Measurements from ENCODE around the gene RGS2.
A peak's percentile ranks its signal among the peaks of the same experiment; 100 is the strongest.

The RGS2 gene

GRCh38 chr1:192826791-192827546, 18.1 kb downstream of the RGS2 start:
- Histone ChIP-seq H3K4me3 (ENCODE audit: low read depth, low read length) (no peak overlapping the region), H3K27ac (ENCODE audit: low read depth, low read length) (no peak overlapping the region), H3K4me2 (ENCODE audit: low read length) (no peak overlapping the region), H2BK12ac (ENCODE audit: low read length) (no peak overlapping the region), H3K18ac (ENCODE audit: low read length) (no peak overlapping the region), H3K36me3 (ENCODE audit: control insufficient read depth in 1 of 2, insufficient read depth in 2 of 2, low read length in 2 of 2) (no peaks in the 10 kb centered on the region), H3K14ac (ENCODE audit: low read length) (no peak overlapping the region), H4K91ac (ENCODE audit: low read depth, low read length) (no peak overlapping the region), H2BK120ac (ENCODE audit: insufficient read depth, low read length, poor library complexity) (no peak overlapping the region), H4K12ac (ENCODE audit: low read depth, low read length) (no peak overlapping the region), H4K8ac (ENCODE audit: low read depth, low read length) (no peak overlapping the region), H2BK5ac (ENCODE audit: low read depth, low read length, poor library complexity) (no peak overlapping the region), H3K79me1 (ENCODE audit: low read length) (no peaks in the 10 kb centered on the region), H3K79me2 (ENCODE audit: control insufficient read depth, insufficient read depth, low read length, poor library complexity) (no peaks in the 10 kb centered on the region), H2AK5ac (ENCODE audit: low read length) (no peak overlapping the region), H3K23ac (ENCODE audit: low read length) (no peak overlapping the region), H3K27me3 (ENCODE audit: insufficient read depth, low read length) (no peaks in the 10 kb centered on the region), H3K9ac (ENCODE audit: low read length) (no peak overlapping the region), H3K9me3 (ENCODE audit: insufficient read depth, low read depth, low read length) (no peaks in the 10 kb centered on the region), H3K4me1 (ENCODE audit: control insufficient read depth in 1 of 2, insufficient read depth in 2 of 2, low read length in 2 of 2) (no peaks in the 10 kb centered on the region), H3K4ac (ENCODE audit: low read depth, low read length) (no peak overlapping the region), H2AFZ (ENCODE audit: insufficient read depth, low read length, poor library complexity) (no peak overlapping the region)
- peak; percentile 86 to 92 for DNase-seq
- WGBS (ENCODE audit: extremely low coverage, insufficient coverage, insufficient read length) = no CpG with 5 or more reads among the region's 4 CpGs

GRCh38 chr1:192830595-192831246, 21.9 kb downstream of the RGS2 start:
- Histone ChIP-seq H2BK5ac (ENCODE audit: low read depth, low read length, poor library complexity) (no peak overlapping the region), H4K12ac (ENCODE audit: low read depth, low read length) (no peak overlapping the region), H4K8ac (ENCODE audit: low read depth, low read length) (no peak overlapping the region), H3K23ac (ENCODE audit: low read length) (no peak overlapping the region), H3K9me3 (ENCODE audit: insufficient read depth, low read depth, low read length) (no peaks in the 10 kb centered on the region), H2AK5ac (ENCODE audit: low read length) (no peak overlapping the region), H3K18ac (ENCODE audit: low read length) (no peak overlapping the region), H3K9ac (ENCODE audit: low read length) (no peak overlapping the region), H3K14ac (ENCODE audit: low read length) (no peak overlapping the region), H2BK120ac (ENCODE audit: insufficient read depth, low read length, poor library complexity) (no peak overlapping the region), H4K91ac (ENCODE audit: low read depth, low read length) (no peak overlapping the region), H3K4me1 (ENCODE audit: control insufficient read depth in 1 of 2, insufficient read depth in 2 of 2, low read length in 2 of 2) (no peaks in the 10 kb centered on the region), H3K36me3 (ENCODE audit: control insufficient read depth in 1 of 2, insufficient read depth in 2 of 2, low read length in 2 of 2) (no peaks in the 10 kb centered on the region), H3K79me1 (ENCODE audit: low read length) (no peaks in the 10 kb centered on the region), H3K4me2 (ENCODE audit: low read length) (no peak overlapping the region), H3K79me2 (ENCODE audit: control insufficient read depth, insufficient read depth, low read length, poor library complexity) (no peaks in the 10 kb centered on the region), H3K4me3 (ENCODE audit: low read depth, low read length) (no peak overlapping the region), H3K27ac (ENCODE audit: low read depth, low read length) (no peak overlapping the region), H2BK12ac (ENCODE audit: low read length) (no peak overlapping the region), H3K27me3 (ENCODE audit: insufficient read depth, low read length) (no peaks in the 10 kb centered on the region), H2AFZ (ENCODE audit: insufficient read depth, low read length, poor library complexity) (no peak overlapping the region), H3K4ac (ENCODE audit: low read depth, low read length) (no peak overlapping the region)
- DNase-seq = no peak
- WGBS (ENCODE audit: extremely low coverage, insufficient coverage, insufficient read length) = no CpG with 5 or more reads among the region's 6 CpGs

- no peak overlapping the region for H3K18ac ChIP-seq (ENCODE audit: low read length)
- no peaks in the 10 kb centered on the region for H3K79me2 ChIP-seq (ENCODE audit: control insufficient read depth, insufficient read depth, low read length, poor library complexity)
- no peak overlapping the region for H2AK5ac ChIP-seq (ENCODE audit: low read length)
- H3K79me1 ChIP-seq (ENCODE audit: low read length) = no peaks in the 10 kb centered on the region
- H2BK120ac ChIP-seq (ENCODE audit: insufficient read depth, low read length, poor library complexity) = no peak overlapping the region
- H4K91ac ChIP-seq (ENCODE audit: low read depth, low read length) = no peak overlapping the region
- H3K4ac ChIP-seq (ENCODE audit: low read depth, low read length) = no peak overlapping the region
- H3K9ac ChIP-seq (ENCODE audit: low read length) = no peak overlapping the region
- H2BK12ac ChIP-seq (ENCODE audit: low read length) = no peak overlapping the region
- H4K8ac ChIP-seq (ENCODE audit: low read depth, low read length) = no peak overlapping the region
- no peak overlapping the region for H3K14ac ChIP-seq (ENCODE audit: low read length)
- H3K4me3 ChIP-seq (ENCODE audit: low read depth, low read length) = no peak overlapping the region
- H3K27me3 ChIP-seq (ENCODE audit: insufficient read depth, low read length) = no peaks in the 10 kb centered on the region
- H4K12ac ChIP-seq (ENCODE audit: low read depth, low read length) = no peak overlapping the region
- no peak overlapping the region for H2AFZ ChIP-seq (ENCODE audit: insufficient read depth, low read length, poor library complexity)
- no peak overlapping the region for H2BK5ac ChIP-seq (ENCODE audit: low read depth, low read length, poor library complexity)
- no peak overlapping the region for H3K23ac ChIP-seq (ENCODE audit: low read length)
- H3K27ac ChIP-seq (ENCODE audit: low read depth, low read length) = no peak overlapping the region
- DNase-seq = peak in 1 of 2 donors; percentile 53
- no peak overlapping the region for H3K4me2 ChIP-seq (ENCODE audit: low read length)
- H3K9me3 ChIP-seq (ENCODE audit: insufficient read depth, low read depth, low read length) = no peaks in the 10 kb centered on the region
- no peaks in the 10 kb centered on the region for H3K4me1 ChIP-seq (ENCODE audit: control insufficient read depth in 1 of 2, insufficient read depth in 2 of 2, low read length in 2 of 2)
- WGBS (ENCODE audit: extremely low coverage, insufficient coverage, insufficient read length) = no CpG with 5 or more reads among the region's 5 CpGs
- H3K36me3 ChIP-seq (ENCODE audit: control insufficient read depth in 1 of 2, insufficient read depth in 2 of 2, low read length in 2 of 2) = no peaks in the 10 kb centered on the region
These were observed 23.0 kb downstream of the RGS2 start for GRCh38 chr1:192831706-192832355.

GRCh38 chr1:192832492-192832891, 23.7 kb downstream of the RGS2 start:
- Histone ChIP-seq H3K4ac (ENCODE audit: low read depth, low read length) (no peak overlapping the region), H2BK5ac (ENCODE audit: low read depth, low read length, poor library complexity) (no peak overlapping the region), H2AFZ (ENCODE audit: insufficient read depth, low read length, poor library complexity) (no peak overlapping the region), H3K18ac (ENCODE audit: low read length) (no peak overlapping the region), H2BK12ac (ENCODE audit: low read length) (no peak overlapping the region), H4K12ac (ENCODE audit: low read depth, low read length) (no peak overlapping the region), H3K4me2 (ENCODE audit: low read length) (no peak overlapping the region), H4K91ac (ENCODE audit: low read depth, low read length) (no peak overlapping the region), H2AK5ac (ENCODE audit: low read length) (no peak overlapping the region), H3K9me3 (ENCODE audit: insufficient read depth, low read depth, low read length) (no peaks in the 10 kb centered on the region), H3K27me3 (ENCODE audit: insufficient read depth, low read length) (no peaks in the 10 kb centered on the region), H4K8ac (ENCODE audit: low read depth, low read length) (no peak overlapping the region), H2BK120ac (ENCODE audit: insufficient read depth, low read length, poor library complexity) (no peak overlapping the region), H3K4me3 (ENCODE audit: low read depth, low read length) (no peak overlapping the region), H3K36me3 (ENCODE audit: control insufficient read depth in 1 of 2, insufficient read depth in 2 of 2, low read length in 2 of 2) (no peaks in the 10 kb centered on the region), H3K4me1 (ENCODE audit: control insufficient read depth in 1 of 2, insufficient read depth in 2 of 2, low read length in 2 of 2) (no peaks in the 10 kb centered on the region), H3K9ac (ENCODE audit: low read length) (no peak overlapping the region), H3K27ac (ENCODE audit: low read depth, low read length) (no peak overlapping the region), H3K14ac (ENCODE audit: low read length) (no peak overlapping the region), H3K79me2 (ENCODE audit: control insufficient read depth, insufficient read depth, low read length, poor library complexity) (no peaks in the 10 kb centered on the region), H3K79me1 (ENCODE audit: low read length) (no peaks in the 10 kb centered on the region), H3K23ac (ENCODE audit: low read length) (no peak overlapping the region)
- no peak for DNase-seq
